ENCODE results near the gene TPGS1. TPM values are rescaled to one million over a fixed set of nuclear protein-coding genes. Genes with fewer than 3 reads are reported as not detected.

The TPGS1 gene
- total and polyA plus RNA-seq, 2 donors (not counting 3 experiments of a cell fraction or from before 2014, with no cell fraction given) = 20.9 to 24.7 TPM

DNA sequence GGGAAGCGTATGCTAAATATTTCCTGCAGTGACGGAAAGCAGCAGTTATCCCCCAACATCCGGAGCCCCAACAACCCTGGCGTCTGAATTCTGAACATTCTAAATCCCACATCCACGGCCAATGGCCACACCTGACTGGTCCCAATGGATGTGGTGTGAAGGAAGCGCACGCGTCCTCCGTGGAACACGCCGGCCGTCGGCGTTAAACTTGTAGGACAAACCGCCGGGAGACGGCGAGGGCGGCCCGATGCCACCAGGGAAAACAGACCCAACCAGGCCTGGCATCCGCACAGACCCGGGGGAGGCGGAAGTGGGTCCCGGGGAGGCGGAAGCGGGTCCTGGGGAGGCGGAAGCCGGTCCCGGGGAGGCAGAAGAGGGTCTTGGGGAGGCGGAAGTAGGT is 49.7 kb upstream of the TPGS1 start:
- peaks cover 5 to 17% of the 10 kb centered on the region in 2 experiments for H3K27me3 ChIP-seq (ENCODE audit: control insufficient read depth in 2 of 2, insufficient read depth in 2 of 2, low read length in 2 of 2)
- intact Hi-C loops (cut with micrococcal nuclease) (no loop called here), dilution Hi-C loops (cut with MboI; ENCODE audit: extremely low pct_ligation_motif_present, low sequenced_read_pairs) (no loop called here)
- no TSS peak for BruUV-seq (replicated peaks)
- no peak for FAIRE-seq
- ChIA-PET CTCF (no interaction called here), POLR2A (no interaction called here)
- no peak overlapping the region for H3K9ac ChIP-seq (replicated peaks; ENCODE audit: extremely low read depth, insufficient read depth, low read length)
- H3K4me3 ChIP-seq (replicated peaks in 1 of 3; ENCODE audit: insufficient read depth in 1 of 3, low read depth in 1 of 3, low read length in 3 of 3) = no peak overlapping the region
- H3K4me1 ChIP-seq (ENCODE audit: control insufficient read depth, extremely low read depth, insufficient read depth, low read length) = no peaks in the 10 kb centered on the region
- no peak overlapping the region for H3K27ac ChIP-seq (ENCODE audit: insufficient read depth, low read depth, low read length)
- no peaks in the 10 kb centered on the region for H3K79me2 ChIP-seq (ENCODE audit: control insufficient read depth, insufficient read depth, low read length)
- H2AFZ ChIP-seq (ENCODE audit: low read depth, low read length) = no peak overlapping the region
- H3K9me1 ChIP-seq (replicated peaks; ENCODE audit: control insufficient read depth, extremely low read depth, insufficient read depth, low read length) = no peaks in the 10 kb centered on the region
- no peaks in the 10 kb centered on the region for H3K9me3 ChIP-seq (replicated peaks; ENCODE audit: control insufficient read depth, insufficient read depth, low read length)
- DNase-seq (ENCODE audit: low read depth, low spot score) = no peak
- no peak for TF ChIP-seq CTCF (IDR thresholded peaks at IDR 0.05; ENCODE audit: extremely low read depth in 1 of 2, insufficient read depth in 1 of 2, low read depth in 1 of 2, low read length in 2 of 2)
- no peak for TF ChIP-seq POLR2A (IDR thresholded peaks at IDR 0.05; ENCODE audit: low read depth, low read length)
- TF ChIP-seq MYC (IDR thresholded peaks at IDR 0.05; ENCODE audit: low read depth, low read length) = no peak
- TF ChIP-seq EZH2 (IDR thresholded peaks at IDR 0.05; ENCODE audit: borderline replicate concordance, low read depth, low read length, severe bottlenecking) = no peak
- no peak for TF ChIP-seq GATA2 (IDR thresholded peaks at IDR 0.05; ENCODE audit: insufficient read depth, insufficient read length, low read depth, low read length)
- TF ChIP-seq MAX (IDR thresholded peaks at IDR 0.05; ENCODE audit: insufficient read depth, insufficient read length) = no peak
- no peak for TF ChIP-seq FOS (IDR thresholded peaks at IDR 0.05; ENCODE audit: borderline replicate concordance, insufficient read depth, low read length)
- no peak for TF ChIP-seq JUN (IDR thresholded peaks at IDR 0.05; ENCODE audit: borderline replicate concordance, insufficient read depth, insufficient read length, low read depth)
- TF ChIP-seq POLR2AphosphoS5 (IDR thresholded peaks at IDR 0.05; ENCODE audit: insufficient read depth, low read depth, low read length) = no peak
- H4K20me1 ChIP-seq (replicated peaks; ENCODE audit: control insufficient read depth, extremely low read depth, insufficient read depth, low read length) = no peaks in the 10 kb centered on the region
- no peaks in the 10 kb centered on the region for H3K36me3 ChIP-seq (ENCODE audit: control insufficient read depth in 2 of 2, extremely low read depth in 1 of 2, insufficient read depth in 2 of 2, low read length in 2 of 2)
- no peak overlapping the region for H3K4me2 ChIP-seq (ENCODE audit: insufficient read depth, low read length)

Measured in endothelial cell of umbilical vein (primary cell).